ENCODE data around the gene EDAR.

The EDAR gene

DNA sequence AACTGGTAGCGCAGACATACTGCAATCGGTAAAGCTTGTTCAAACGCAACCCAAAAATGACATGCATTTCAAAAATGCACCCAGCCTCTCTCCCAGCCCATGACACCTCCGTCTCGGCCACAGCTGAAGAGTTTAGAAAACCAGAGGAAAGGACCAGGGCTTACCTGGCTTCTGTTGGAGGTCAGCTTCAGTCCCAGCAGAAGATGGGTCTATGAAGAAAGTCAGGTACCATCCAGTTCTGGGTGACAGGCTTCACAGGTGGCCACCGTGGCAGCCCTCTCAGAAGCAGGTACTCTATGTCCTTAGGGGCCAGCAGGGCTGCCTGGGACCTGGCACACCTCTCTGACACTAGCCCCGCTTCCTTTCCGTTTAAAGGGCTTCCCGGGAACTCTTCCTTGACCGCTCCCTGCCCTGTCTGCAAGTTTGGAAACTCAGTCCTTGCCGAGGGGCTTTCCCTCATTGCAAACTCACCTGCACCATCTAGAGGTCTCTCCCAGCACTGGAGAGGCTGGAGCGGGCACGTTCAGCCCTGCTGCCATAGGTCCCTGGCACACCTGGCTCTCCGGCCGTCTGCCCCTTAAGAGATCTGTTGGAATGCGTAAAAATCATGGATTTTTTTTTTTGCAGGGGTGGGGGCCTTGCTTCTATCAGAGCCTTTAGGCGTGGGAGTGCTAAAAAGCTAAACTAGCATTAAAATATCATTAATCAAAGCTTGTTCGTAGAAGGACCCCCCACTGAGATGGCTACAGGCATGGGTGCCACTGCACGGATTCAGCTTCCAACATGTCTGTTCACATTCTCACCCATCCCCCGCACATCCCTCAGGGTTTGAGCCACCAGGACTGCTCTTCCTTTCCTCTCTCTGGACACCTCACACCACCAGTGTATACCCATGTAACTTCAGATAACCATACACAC lies at the start of gene EDAR:
Gene EDAR, minus strand, starts transcription at position 425 of the 918 bp plus-strand sequence. CDS start 58,206 bp downstream, outside the sequence.
- DNase-seq: no peak

DNA sequence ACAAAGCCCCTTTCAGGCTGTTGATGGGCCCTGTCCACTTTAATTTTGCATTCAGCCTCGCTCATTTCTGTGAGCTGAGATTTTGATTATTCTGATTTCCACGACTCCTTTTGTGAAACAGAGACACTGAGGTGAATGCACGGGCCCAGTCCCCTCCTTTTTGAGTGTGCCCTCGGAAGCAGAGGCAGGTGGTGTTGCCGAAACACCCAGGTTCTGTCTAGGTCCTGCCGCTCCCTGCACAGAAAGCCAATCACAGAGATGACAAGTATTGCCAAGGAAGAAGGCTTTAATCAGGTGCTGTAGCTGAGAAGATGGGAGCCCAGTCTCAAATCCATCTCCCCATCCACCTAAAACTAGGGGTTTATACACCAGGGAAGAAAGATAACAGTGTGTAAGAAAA lies 44.2 kb upstream of the EDAR start:
- DNase-seq: no peak

DNA sequence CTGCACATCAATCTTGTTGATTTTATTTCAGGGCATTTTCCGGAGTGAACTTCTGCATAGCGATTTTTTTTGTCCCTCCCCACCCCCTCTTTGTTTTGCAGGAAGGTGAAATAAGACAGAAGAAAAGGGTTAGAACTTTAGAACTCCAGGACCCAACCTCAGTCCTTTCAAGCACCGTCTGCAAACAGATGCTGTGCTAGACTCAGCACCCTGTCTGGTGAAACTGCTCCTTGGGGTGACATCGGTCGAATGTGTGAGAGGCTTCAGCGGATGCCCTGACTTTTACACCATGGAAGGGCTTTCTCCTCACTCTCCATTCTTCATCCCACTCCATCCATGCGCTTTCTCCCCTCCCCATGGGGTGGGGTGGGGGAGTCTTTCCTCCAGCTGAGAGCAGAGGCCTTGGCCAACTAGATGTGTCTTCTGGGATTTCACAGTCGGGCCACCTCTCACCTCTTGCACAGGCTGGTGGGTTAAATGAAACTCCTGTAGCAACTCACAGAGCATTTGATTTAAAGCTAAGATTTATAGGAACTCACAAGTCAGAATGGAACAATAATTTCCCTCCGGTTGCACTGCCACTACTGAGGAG lies 43.3 kb upstream of the EDAR start:
- no peak for DNase-seq

DNA sequence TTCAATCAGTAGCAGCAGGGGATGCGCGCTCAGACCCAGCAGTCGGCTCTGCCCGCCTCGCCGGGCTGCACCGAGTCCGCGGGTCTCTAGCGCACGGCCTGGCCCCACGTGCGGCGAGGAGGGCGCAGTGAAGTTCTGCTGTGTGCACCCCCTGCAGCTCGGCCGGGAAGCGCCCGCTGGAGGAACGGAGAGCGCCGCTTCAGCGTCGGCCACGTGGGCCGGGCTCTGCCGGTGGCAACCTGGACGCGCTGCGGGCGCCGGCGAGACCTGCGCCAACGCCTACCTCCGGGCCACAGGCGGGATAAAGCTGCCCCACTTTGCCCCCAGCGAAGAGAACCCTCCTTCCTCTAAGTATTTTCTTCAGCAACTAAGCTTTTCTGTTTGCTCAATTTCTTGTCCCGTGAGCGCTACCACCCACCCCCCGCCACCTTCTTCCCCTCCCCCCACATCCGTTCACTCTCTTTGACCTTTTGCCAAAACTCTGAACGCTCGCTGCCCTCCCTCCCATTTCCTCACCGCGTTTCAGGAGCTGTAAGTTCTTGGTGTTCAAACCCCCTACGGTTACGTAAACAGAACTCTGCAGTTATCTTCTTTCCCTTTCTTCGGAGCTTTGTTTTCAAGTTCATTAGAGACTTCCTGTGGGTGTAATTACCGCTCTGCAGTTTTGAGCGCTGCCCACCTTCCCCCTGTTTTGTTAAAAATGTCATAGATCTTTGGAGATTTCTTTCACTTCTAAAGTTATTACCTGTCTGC lies 42.6 kb upstream of the EDAR start:
- DNase-seq: peak; percentile 86 to 94

DNA sequence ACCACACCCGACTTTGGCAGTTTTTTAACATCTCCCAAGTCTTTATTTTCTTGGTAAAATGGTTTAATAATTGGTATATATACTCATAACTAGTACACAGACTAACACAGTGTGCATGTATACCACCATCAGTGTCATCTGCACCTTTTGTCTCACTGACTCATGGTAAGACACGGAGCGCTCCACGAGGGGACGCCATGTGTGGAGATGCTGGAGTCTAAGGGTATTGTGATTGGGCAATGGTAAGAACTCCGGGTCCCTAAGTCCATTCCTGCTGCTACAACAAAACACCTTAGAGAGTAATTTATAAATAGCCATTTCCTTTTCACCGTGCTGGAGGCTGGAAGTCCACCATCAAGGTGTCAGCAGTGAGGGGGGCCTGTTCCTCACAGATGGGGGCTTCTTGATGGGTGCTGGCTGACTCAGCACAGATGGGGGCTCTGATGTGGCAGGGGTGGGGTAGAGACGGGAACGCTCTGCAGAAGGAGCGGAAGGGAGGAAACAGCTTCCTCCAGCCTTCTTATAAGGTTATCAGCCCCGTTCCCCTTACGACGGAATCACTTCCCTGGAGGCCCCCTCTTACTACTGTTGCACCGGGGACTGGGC lies 42.0 kb upstream of the EDAR start:
- no peak for DNase-seq

DNA sequence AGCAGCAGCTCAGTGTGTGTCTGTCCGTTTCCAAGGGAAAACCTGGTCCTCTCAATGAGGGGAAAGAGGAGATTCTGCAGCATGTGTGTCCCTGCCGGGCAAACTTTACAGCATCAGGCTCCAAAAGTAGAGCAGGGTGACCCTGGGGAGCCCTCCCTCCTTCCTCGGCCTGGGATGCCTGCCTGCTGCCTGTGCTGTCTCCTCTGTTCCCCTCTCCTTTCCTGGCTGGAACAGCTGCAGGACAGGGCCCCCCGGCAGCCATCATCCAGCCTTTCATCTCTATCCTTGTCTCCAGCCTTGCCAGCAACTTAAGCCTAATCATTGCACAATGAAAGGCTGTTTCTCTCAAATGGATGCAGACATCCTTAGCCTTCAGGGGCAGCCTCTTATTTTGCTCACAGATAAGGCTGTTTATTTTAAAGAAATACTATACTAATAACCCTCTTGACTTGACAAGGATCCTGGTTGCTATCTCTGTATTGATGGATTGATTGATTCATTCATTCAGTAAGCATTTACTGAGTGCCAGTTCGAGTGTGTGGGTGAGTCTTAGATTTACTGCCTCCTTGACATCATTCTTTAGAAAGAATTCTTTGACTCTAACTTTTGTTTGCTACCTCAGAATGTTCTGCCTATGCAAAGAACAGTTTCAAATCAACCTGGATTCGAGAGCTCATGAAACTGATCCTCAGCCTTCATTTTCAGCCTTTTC lies 40.6 kb upstream of the EDAR start:
- DNase-seq: no peak

DNA sequence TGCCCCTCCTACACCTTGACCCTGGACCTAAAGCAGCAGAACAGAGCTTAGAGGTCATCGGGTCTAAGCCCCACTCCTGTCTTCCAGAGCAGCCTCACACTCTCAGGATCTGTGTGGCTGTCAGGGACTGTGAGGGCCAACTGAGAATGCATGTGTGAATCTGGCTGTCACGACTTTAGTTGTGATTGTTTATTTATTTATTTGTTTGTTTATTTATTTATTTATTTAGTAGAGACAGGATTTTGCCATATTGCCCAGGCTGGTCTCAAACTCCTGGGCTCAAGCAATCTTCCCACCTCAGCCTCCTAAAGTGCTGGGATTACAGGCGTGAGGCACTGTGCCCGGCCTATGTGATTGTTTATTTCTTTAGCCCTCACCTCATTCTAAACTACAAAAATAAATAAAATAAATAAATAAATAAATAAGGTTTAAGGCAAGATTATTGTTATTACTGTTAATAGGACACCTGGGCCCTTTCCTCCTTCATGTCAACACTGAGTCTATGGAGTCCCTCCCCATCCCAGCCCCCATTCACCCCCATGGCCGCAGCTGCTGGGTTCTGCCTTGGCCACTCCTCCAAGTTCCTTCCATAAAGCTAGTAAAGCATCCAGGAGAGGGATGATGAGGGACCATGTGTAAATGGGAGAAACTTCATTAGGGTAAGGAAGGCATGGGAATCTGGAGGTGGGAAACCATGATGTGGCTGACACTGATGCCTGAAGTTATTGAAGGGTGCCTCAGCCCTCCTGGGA lies 39.9 kb upstream of the EDAR start:
- no peak for DNase-seq

DNA sequence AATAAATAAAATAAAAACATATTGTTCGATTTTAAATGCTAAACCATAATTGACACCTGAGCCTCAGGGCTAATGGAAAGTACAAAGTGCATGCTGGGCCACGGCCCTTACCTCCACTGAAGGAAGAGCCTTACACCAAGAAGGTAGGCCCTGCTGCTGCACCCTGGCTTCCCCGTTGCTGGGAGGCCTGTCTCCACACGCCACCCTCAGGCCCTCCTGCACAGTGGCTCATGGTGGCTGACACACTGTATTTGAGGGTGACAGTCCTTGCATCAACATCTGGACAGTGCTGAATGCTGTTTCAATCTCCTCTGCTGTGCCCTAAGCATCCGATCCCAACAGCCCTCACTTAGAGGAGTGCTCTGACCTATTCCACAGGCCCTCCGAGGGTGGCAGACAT lies 39.3 kb upstream of the EDAR start:
- no peak for DNase-seq

DNA sequence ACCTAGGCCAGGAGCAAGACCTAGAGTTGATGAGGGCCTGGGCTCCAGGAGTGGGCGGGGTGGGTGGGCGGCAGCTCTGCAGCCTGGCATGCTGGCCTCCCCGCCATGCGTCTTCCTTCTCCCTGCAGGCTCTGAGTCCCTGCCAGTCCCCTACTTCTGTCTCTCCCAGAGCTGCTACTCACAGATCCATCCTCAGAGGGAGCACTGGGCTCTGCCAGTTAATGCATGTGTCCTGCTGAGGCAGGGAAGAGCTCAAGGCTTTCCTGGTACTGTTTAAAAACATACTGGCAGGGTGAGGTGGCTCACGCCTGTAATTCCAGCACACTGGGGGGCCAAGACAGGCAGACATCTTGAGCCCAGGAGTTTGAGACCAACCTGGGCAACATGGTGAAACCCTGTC lies 38.7 kb upstream of the EDAR start:
- DNase-seq: no peak

DNA sequence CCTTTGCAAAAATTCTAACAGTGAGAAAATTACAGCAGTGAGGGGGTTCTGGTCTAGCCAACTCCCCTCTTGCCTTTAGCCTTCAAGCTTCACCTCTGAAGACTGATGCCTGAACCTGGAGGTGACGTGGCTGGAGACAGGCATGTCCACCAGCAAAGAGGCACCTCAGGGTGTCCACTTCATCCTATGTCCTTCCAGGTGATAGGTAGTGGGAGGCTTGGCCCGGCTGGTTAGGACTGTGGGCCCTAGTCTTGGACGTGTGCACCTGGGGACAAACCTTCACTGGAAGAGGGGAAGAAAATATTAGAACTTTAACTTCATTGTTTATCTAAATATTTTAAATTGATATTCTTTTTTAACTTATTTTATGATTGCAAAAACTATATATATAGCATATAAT lies 35.5 kb upstream of the EDAR start:
- no peak for DNase-seq

DNA sequence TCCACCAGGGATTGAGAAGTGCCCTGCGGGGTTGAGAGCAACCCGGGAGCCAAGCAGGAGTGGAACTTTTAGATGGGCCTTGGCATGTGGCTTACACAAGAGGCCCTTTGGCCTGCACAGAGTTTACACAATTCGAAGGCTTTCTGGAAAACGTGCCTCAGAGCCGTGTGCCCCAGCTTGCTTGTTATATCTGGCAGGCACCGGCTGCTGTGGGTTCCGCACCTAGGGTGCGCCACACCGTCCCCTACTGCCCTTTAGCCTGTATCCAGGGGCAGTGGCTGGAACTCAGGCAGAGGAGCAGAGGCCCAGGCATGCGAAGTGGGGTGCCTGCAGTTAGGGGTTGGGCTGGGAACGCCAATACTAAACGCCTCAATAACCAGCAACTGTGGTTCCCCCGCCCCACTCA lies 32.9 kb upstream of the EDAR start:
- no peak for DNase-seq

DNA sequence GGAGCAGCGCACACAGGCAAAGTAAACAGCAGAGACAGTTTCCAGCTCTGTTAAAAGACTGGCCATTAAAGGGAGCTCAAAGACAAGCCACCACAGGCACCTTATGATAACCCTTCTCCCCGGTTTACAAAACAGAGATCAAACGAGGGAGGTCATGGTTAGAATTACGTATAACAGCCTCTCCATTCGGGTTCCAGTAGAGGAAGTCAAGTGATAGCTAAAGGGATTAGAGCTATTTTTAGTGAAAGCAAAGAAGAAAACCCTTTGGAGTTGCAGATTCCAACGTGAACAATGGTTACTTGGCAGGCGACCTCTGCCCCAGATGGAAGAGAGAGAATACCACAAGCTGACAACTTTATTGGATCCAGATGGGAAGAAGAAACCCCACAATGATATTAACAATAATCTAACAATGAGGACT lies 31.2 kb upstream of the EDAR start:
- DNase-seq: no peak

DNA sequence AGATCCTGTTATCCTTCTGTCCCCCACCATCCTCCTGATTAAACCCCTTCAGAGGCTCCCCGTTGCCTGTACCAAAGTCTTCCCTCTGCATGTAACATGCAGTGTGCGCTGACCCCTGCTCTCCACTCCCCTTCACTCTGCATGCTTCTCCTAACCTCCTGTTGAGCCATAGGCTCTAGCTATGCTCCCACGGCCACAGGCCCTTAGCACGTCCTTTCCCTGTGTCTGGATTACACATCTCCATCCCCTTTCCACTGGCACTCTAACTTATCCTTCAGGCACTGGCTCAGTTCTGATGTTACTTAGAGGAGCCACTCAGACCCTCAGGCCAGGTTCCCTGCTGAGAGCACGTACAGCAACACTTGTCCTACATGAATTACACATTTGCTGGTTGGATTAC lies 29.4 kb upstream of the EDAR start:
- DNase-seq: no peak

DNA sequence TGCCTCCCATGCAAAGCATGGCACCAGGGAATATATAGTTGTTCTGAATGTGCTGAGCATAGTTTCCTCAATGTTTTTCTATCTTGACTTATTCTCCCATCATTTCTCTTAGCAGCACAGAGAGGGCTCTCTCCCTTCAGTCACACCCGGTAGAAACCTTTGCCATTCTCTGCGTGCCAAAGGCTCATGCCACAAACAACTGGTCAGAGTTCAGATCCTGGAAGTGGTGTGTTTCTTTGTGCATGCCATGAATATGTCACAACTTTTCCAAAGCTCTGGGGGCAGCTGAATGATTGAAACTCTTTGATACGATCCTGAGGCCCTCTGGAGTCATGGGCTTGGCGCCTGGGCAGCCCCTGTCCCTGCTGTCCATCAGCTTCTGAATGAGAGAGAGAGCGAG lies 28.0 kb upstream of the EDAR start:
- DNase-seq: no peak

DNA sequence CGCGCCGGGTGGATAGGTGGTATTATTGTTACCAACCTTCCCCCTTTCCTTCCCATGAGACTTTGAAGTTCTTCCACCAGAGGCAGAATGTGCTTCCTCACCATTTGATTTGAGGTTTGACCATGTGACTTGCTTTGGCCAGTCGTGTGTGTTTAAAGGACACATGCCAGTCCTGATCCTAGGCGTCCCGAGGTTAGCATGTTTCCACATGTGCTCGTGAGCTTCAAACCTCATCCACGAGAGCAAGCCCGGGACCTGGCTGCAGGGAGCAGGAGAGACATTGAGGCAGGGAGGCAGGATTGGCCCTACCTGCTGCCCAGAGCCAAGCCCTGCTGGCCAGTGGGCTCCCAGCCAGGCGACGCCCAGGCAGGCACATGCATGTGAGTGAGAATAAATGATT lies 27.4 kb upstream of the EDAR start:
- DNase-seq: no peak

DNA sequence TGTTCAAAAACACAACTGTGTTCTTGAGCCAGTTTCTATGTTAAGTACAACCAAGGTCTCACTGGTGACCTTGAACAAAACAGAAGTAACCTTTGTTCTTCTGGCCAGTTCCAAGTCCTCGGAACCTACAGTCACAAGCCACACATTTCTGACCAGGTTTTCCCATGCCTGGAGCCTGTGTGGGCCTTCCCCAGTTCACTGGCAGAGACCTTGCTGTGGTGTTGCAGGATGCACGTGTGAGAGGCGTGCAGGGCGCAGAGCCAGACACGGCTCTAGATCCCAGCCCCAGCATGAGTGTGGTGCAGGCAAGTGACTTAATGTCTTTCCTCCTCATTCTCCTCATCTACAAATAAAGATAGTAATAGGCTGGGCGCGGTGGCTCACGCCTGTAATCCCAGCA lies 25.5 kb upstream of the EDAR start:
- no peak for DNase-seq

DNA sequence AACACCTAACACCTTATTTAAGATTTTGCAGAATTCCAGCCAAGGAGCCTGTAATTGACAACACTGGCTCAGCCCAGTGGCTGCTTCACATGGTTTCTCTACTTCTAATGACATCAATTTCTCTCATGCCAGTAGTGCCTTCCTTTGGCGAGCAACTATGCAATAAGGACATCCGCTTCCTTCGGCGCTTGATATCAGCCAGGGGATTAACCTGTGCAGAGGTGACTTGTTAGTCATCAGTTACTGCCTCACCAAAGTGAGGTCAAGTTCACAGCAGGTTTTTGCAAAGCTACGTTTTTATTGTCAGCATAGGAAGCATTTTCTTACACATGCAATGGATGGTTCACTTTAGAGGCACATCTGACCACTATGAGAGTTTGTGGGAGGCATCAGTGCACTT lies 24.0 kb upstream of the EDAR start:
- DNase-seq: no peak

DNA sequence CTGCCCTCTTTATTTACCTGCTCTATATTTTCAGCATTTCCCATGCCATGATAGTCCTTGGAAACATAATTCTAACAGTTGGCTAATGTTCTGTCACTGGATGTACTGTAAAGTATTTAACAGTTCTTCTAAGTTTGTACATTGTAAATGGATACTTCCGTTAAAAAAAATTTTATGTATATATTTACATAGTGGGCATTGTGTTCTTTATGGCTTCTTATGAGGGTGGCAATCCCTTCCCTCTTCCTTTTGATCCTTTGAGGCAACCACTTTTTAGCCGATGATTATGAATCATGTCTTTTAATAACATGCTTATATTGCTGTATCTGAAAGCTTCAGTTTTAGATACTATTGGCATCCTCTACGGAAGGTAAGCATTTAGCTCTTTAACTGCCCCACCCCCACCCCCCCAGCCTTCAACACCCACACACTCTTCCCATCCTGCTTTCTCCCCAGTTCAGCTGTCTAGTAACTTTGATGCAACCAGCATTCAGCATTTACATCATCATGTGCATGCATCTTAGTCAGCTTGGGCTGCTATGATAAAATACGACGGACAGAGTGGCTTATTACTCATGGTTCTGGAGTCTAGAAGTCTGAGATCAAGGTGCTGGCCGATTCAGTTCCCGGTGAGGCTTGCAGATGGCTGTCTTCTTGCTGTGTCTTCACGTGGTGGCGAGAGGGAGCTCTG lies 21.0 kb upstream of the EDAR start:
- DNase-seq: no peak

DNA sequence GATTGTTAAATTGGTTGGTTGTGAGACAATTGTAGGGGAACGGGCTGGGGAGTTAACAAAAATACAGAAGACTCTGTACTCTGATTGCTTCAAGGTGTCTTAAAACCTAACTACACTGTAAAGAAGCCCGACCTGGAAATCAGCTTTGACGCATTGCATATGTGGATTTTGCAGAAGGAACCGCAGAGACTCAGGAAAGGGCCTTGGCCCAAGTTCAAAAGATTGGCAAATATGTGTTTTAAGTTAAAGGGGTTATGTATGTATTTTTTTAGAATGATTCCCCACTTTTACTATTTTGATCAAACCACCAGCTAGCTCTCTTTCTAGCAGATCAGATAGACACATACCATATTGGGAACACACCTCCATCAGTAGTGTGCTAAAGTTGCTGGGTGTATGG lies 18.0 kb upstream of the EDAR start:
- DNase-seq: no peak

DNA sequence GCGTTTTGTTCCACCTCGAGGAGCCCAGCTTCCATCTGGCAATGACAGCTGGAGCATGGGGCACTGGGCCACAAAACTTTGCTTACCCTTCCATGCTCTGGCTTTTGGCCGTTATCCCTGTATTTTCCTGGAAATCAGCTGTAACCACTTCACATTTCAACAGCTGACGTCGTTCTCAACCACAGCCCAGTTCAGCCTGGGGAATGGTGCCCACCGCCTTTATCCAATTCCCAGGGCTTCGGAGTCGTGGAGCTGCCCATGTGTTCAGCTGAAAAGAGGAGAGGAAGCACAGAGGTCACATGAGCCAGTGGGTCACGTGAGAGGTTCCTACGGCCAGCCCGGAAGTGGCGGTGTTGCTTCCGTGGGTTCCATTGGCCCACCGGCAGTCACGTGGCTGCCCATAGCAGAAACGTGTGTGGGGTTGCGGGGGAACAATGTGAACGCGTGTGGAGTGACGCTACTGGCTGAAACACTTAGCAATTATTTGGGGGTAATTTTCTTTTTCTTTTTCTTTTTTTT lies 16.7 kb upstream of the EDAR start:
- no peak for DNase-seq

DNA sequence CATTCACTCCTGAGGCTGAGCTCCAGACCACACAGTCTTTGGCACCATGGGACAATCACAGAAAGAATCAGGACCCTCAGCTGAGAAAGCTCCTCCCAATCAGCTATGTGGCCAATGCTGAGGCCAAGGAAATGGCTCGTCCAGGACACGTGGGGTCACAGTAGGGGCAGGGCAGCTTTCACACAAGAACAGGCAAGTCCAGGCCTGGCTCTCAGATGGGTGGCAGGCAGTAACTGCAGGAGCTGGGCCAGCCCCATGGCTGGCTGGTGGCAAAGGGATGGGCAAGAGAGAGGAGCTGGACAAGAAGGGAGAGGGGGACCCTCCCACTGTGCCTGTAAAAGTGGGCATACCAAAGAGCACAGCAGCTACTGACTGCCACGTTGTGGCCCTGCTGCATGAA lies 12.2 kb upstream of the EDAR start:
- DNase-seq: no peak

Measured in AML-193 (cell line).